K562 (cell line): ENCODE results near the gene UBE2J2. TPM values are rescaled to one million over a fixed set of nuclear protein-coding genes. Genes with fewer than 3 reads are reported as not detected.

ENCODE experiments used
- ATAC-seq: fragments of 200-7000 bp; cut with Tn5 transposase; 3 replicates; pipeline ENCODE4 v1.9.1; 2020; ENCODE audit warnings: moderate library complexity
- BruUV-seq: library from RNA; stranded (reverse); fragments of 400-500 nt; replicated peaks from 2 replicates; lab custom pipeline; 2021; lab: Mats Ljungman, UMichigan
- CTCF ChIA-PET: fragments of 300-600 bp; formaldehyde crosslinking; extraction: SDS; loops from one replicate; lab custom pipeline; 2021; ENCODE audit warnings: low intra/inter-chr PET ratio; lab: Yijun Ruan, JAX
- POLR2A ChIA-PET: fragments of 300-600, 350-650 bp; sonication (Branson Sonifier 250); formaldehyde crosslinking; extraction: SDS; loops from one replicate; lab custom pipeline; 2021; ENCODE audit warnings: antibody characterized with exemption, inconsistent platforms; lab: Yijun Ruan, JAX
- DNase-seq, 4 experiments: peaks; one replicate each; pipeline versions ENCODE4 v3.0.0 to v3.0.0-alpha.2; 2011 to 2018; ENCODE audit warnings: low spot score in 3 of 4, mixed read lengths in 3 of 4; ENCODE audit errors: extremely low read depth in 1 of 4
- FAIRE-seq: peaks from 2 replicates; lab custom pipeline; 2011; peaks lifted over from hg19 to GRCh38; lab: Jason Lieb, UNC
- H2AFZ ChIP-seq: 2 replicates; pipeline ENCODE4 v1.6.0; 2011; ENCODE audit warnings: low read depth, low read length, control low read depth, inconsistent platforms
- H3K27ac ChIP-seq: fragments of 200-600 bp; 3 replicates; pipeline ENCODE4 v1.8.0; 2011; ENCODE audit warnings: low read depth, mild to moderate bottlenecking, control low read depth, inconsistent platforms, low read length, moderate library complexity, mixed read lengths; ENCODE audit errors: extremely low read depth
- H3K27me3 ChIP-seq, 2 experiments: fragments of 300-600 bp in 1 of 2; 2 replicates in 1 of 2; 3 replicates in 1 of 2; pipeline versions ENCODE4 v1.6.0 to v1.8.0; 2011; ENCODE audit warnings: inconsistent platforms in 2 of 2, low read length in 2 of 2, mild to moderate bottlenecking in 1 of 2, mixed read lengths in 1 of 2, moderate library complexity in 1 of 2; ENCODE audit not compliant: control insufficient read depth in 2 of 2, insufficient read depth in 2 of 2
- H3K36me3 ChIP-seq: fragments of 300-600 bp; 3 replicates; pipeline ENCODE4 v1.8.0; 2011; ENCODE audit warnings: mild to moderate bottlenecking, low read length, inconsistent platforms; ENCODE audit not compliant: control insufficient read depth, insufficient read depth
- H3K4me1 ChIP-seq, 2 experiments: fragments of 200-600 bp in 1 of 2; replicated peaks in 1 of 2; 2 replicates in 1 of 2; 3 replicates in 1 of 2; pipeline versions ENCODE4 v1.5.1 to v1.8.0; 2011; ENCODE audit warnings: inconsistent platforms in 2 of 2, low read length in 2 of 2, mild to moderate bottlenecking in 1 of 2, mixed read lengths in 1 of 2, moderate library complexity in 1 of 2; ENCODE audit not compliant: control insufficient read depth in 2 of 2, insufficient read depth in 2 of 2
- H3K4me2 ChIP-seq: 2 replicates; pipeline ENCODE4 v1.6.1; 2011; ENCODE audit warnings: low read length, control low read depth, inconsistent platforms, mixed read lengths; ENCODE audit not compliant: insufficient read depth
- H3K4me3 ChIP-seq: fragments of 200-600 bp; sonication (generic), shearing (Covaris generic); 2 replicates; pipeline ENCODE4 v1.5.1; 2016; ENCODE audit warnings: control low read depth, inconsistent platforms
- H3K79me2 ChIP-seq: fragments of 200-600 bp; 3 replicates; pipeline ENCODE4 v1.8.0; 2011; ENCODE audit warnings: low read length, inconsistent platforms; ENCODE audit not compliant: control insufficient read depth, insufficient read depth
- H3K9ac ChIP-seq, 2 experiments: 2 replicates each; pipeline versions ENCODE4 v1.6.0 to v1.6.1; 2011; ENCODE audit warnings: low read depth in 2 of 2, low read length in 2 of 2, control low read depth in 1 of 2, inconsistent platforms in 1 of 2, mild to moderate bottlenecking in 1 of 2, mixed read lengths in 1 of 2; ENCODE audit not compliant: insufficient read depth in 1 of 2
- H3K9me1 ChIP-seq: one replicate; pipeline ENCODE4 v1.6.0; 2011; ENCODE audit warnings: inconsistent platforms, mild to moderate bottlenecking, low read length, moderate library complexity; ENCODE audit not compliant: control insufficient read depth, insufficient read depth
- H3K9me3 ChIP-seq: replicated peaks from 2 replicates; pipeline ENCODE4 v1.5.1; 2011; ENCODE audit warnings: low read depth, low read length, inconsistent platforms; ENCODE audit not compliant: control insufficient read depth, insufficient read depth
- H4K20me1 ChIP-seq: replicated peaks from 2 replicates; pipeline ENCODE4 v1.6.1; 2011; ENCODE audit warnings: low read length, inconsistent platforms, mixed read lengths; ENCODE audit not compliant: control insufficient read depth, insufficient read depth
- BRF1 ChIP-seq: IDR thresholded peaks from 3 replicates; pipeline ENCODE4 v1.6.1; 2011; ENCODE audit warnings: borderline replicate concordance, mild to moderate bottlenecking; ENCODE audit not compliant: insufficient read length; ENCODE audit errors: extremely low read depth
- CHD1 ChIP-seq: fragments of 200-600 bp; sonication (generic); IDR thresholded peaks from one replicate; pipeline ENCODE4 v1.6.1; 2012; ENCODE audit warnings: mild to moderate bottlenecking, moderate library complexity, low read length, inconsistent platforms
- DIDO1 ChIP-seq: fragments of 450-650 bp; IDR thresholded peaks from 2 replicates; pipeline ENCODE4 v1.6.1; 2016; ENCODE audit warnings: low read depth, missing biosample characterization, missing genetic modification characterization
- FUS ChIP-seq: fragments of 200-400 bp; formaldehyde crosslinking; optimal IDR thresholded peaks from 2 replicates; pipeline ENCODE3; 2017; ENCODE audit warnings: low read depth, low read length
- PHF21A ChIP-seq: fragments of 450-650 bp; IDR thresholded peaks from 2 replicates; pipeline ENCODE4 v1.6.1; 2017; ENCODE audit warnings: low read depth, borderline replicate concordance
- RBM15 ChIP-seq: fragments of 200-400 bp; formaldehyde crosslinking; IDR thresholded peaks from 2 replicates; pipeline ENCODE4 v1.6.1; 2018; ENCODE audit warnings: mild to moderate bottlenecking, low read length, moderate library complexity; ENCODE audit not compliant: insufficient read depth
- SIX5 ChIP-seq, 2 experiments: IDR thresholded peaks; 2 replicates each; pipeline ENCODE4 v1.6.1; 2011; ENCODE audit warnings: low read length in 2 of 2, borderline replicate concordance in 1 of 2, low read depth in 1 of 2, mild to moderate bottlenecking in 1 of 2, moderate library complexity in 1 of 2; ENCODE audit not compliant: insufficient read depth in 1 of 2
- XRCC5 ChIP-seq: fragments of 200-400 bp; formaldehyde crosslinking; IDR thresholded peaks from 2 replicates; pipeline ENCODE4 v1.6.1; 2017; ENCODE audit warnings: low read depth, mild to moderate bottlenecking, low read length
- ZNF175 ChIP-seq: fragments of 200-800 bp; sonication (Bioruptor generic); IDR thresholded peaks from 2 replicates; pipeline ENCODE4 v1.6.1; 2016; ENCODE audit warnings: low read depth, mild to moderate bottlenecking, missing genetic modification characterization, missing compliant biosample characterization
- ZNF551 ChIP-seq: fragments of 250-450 bp; sonication (Bioruptor Pico); IDR thresholded peaks from 2 replicates; pipeline ENCODE4 v1.5.0; 2021; ENCODE audit warnings: mild to moderate bottlenecking, moderate library complexity
- ZNF668 ChIP-seq: fragments of 250-450 bp; sonication (Bioruptor Pico); IDR thresholded peaks from 2 replicates; pipeline ENCODE4 v1.8.0; 2022; ENCODE audit warnings: mild to moderate bottlenecking, inconsistent platforms
- ZNF695 ChIP-seq: fragments of 450-650 bp; formaldehyde crosslinking; IDR thresholded peaks from 2 replicates; pipeline ENCODE4 v1.4.0; 2020; ENCODE audit warnings: mild to moderate bottlenecking, moderate library complexity
- ZNF76 ChIP-seq: fragments of 250-450 bp; sonication (Bioruptor Pico); IDR thresholded peaks from 2 replicates; pipeline ENCODE4 v1.4.0; 2020; ENCODE audit warnings: mild to moderate bottlenecking, moderate library complexity, borderline replicate concordance
- ZNF766 ChIP-seq: fragments of 200-800 bp; sonication (Bioruptor generic); conservative IDR thresholded peaks from 2 replicates; pipeline ENCODE4 v1.6.1; 2016; ENCODE audit warnings: missing genetic modification characterization, missing compliant biosample characterization
- WGBS: fragments of 100-300 bp; shearing (Covaris generic); methylation state at CpG from one replicate; pipeline ENCODE4 v1.1.6; 2016; ENCODE audit warnings: low coverage, mixed read lengths; ENCODE audit not compliant: insufficient coverage; ENCODE audit errors: missing lambda C conversion rate; 5-methylcytosine and 5-hydroxymethylcytosine counted together
- in situ Hi-C: fragments of 300-500 bp; cut with MboI; formaldehyde crosslinking; loops from 4 replicates; pipeline ENCODE4 v1.15.0; 2018; ENCODE audit warnings: inconsistent platforms, mixed read lengths
- intact Hi-C: fragments of 100-400 bp; cut with micrococcal nuclease; formaldehyde crosslinking; loops from 2 replicates; pipeline ENCODE4 v1.14.2; 2022
- polyA plus RNA-seq, 8 experiments: library from polyadenylated mRNA; depleted of rRNA in 4 of 8; stranded (reverse) in 5 of 8; unstranded in 3 of 8; fragments of >200 nt; fragmentation: Nextera tagmentation in 2 of 8; fragmentation: Illumina TruSeq in 1 of 8; extraction: Ambion mirVana in 2 of 8; extraction: Trizol in 1 of 8; gene quantifications; 2 replicates each; pipeline versions ENCODE4 v1.2.1 to v1.2.3, GENCODE V29; 2011 to 2014; ENCODE audit warnings: inconsistent platforms in 1 of 8, missing spikeins in 1 of 8
- total RNA-seq, 7 experiments: library from RNA; depleted of rRNA in 6 of 7; stranded (reverse); fragments of >200 nt in 6 of 7; fragmentation: Illumina TruSeq in 2 of 7; extraction: Trizol in 2 of 7; gene quantifications; 2 replicates each; pipeline versions ENCODE4 v1.2.1 to v1.2.3, GENCODE V29; 2011 to 2021; ENCODE audit warnings: low replicate concordance in 1 of 7
- TF ChIP-seq, protein P1 (sequence below): fragments of 200-800 bp; sonication (Bioruptor generic); IDR thresholded peaks from 2 replicates; pipeline ENCODE4 v1.6.1; 2017; ENCODE audit warnings: missing genetic modification characterization, missing compliant biosample characterization
- TF ChIP-seq, protein P2 (sequence below): fragments of 250-450 bp; sonication (Bioruptor Pico); IDR thresholded peaks from 2 replicates; pipeline ENCODE4 v1.9.0; 2021; ENCODE audit warnings: mild to moderate bottlenecking, inconsistent platforms
- TF ChIP-seq, protein P3 (sequence below): fragments of 250-450 bp; sonication (Bioruptor Pico); IDR thresholded peaks from 2 replicates; pipeline ENCODE4 v1.9.0; 2021; ENCODE audit warnings: mild to moderate bottlenecking
- TF ChIP-seq, protein P4 (sequence below): sonication (generic); IDR thresholded peaks from 2 replicates; pipeline ENCODE4 v1.6.1; 2016

The UBE2J2 gene
- total and polyA plus RNA-seq, 9 of the 15 experiments (the other 6 are each of a cell fraction or from before 2014, with no cell fraction given): 0.93 to 112 (median 75.5) TPM

DNA sequence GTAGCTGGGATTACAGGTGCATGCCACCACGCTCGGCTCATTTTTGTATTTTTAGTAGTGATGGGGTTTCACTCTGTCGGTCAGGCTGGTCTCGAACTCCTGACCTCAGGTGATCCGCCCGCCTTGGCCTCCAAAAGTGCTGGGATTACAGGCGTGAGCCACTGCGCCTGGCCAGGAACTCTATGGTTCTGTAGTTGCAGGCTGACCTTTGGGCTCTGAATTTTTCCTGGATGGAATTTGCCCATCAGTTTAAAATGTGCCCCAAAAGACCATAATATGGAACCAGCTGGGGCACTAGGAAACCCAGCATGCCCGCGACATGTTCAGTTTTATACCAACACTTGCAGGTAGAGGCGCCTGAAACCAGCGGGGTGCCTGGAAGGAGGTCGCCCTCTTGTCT, 5.0 kb upstream of the UBE2J2 start (continued):
- TF ChIP-seq ZNF668 (no peak), ZNF175 (CRISPR knock-in tag) (no peak), ZNF695 (CRISPR knock-in tag) (no peak), CHD1 (no peak), XRCC5 (no peak), ZNF551 (CRISPR knock-in tag) (no peak)
- TF ChIP-seq, protein P1, sequence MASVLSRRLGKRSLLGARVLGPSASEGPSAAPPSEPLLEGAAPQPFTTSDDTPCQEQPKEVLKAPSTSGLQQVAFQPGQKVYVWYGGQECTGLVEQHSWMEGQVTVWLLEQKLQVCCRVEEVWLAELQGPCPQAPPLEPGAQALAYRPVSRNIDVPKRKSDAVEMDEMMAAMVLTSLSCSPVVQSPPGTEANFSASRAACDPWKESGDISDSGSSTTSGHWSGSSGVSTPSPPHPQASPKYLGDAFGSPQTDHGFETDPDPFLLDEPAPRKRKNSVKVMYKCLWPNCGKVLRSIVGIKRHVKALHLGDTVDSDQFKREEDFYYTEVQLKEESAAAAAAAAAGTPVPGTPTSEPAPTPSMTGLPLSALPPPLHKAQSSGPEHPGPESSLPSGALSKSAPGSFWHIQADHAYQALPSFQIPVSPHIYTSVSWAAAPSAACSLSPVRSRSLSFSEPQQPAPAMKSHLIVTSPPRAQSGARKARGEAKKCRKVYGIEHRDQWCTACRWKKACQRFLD (CRISPR knock-in tag): no peak
- TF ChIP-seq, all 486 proteins: peak for 0

DNA sequence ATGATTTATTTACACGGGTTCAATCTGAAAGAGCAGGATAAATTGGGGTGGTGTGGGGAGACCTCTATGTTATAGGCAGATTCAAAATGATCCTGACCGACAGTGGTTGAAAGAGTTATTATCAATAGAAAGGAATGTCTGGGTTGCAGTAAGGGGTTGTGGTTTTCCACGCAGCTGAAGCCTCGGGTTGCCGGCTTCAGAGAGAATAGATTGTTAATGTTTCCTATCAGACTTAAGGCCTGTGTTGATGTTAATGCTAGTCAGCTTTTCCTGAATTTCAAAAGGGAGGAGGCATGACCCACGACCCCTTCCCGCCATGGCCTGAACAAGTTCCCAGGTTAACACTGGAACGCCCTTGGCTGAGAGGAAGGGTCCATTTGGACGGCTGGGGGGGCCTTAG, 2.2 kb upstream of the UBE2J2 start:
- no peak overlapping the region for H3K27ac ChIP-seq
- intact Hi-C loops (no loop called here), in situ Hi-C loops (no loop called here)
- CTCF ChIA-PET: no interaction called here
- no peak overlapping the region for H3K9ac ChIP-seq
- H3K27me3 ChIP-seq: no peaks in the 10 kb centered on the region
- POLR2A ChIA-PET: interaction anchor here (2.0 kb wide), 1 partner anchor 10 kb away, joined by 6 read pairs; no protein-coding TSS in a partner anchor
- H3K9me3 ChIP-seq: no peaks in the 10 kb centered on the region
- H3K36me3 ChIP-seq: peaks cover 16% of the 10 kb centered on the region
- no peak for FAIRE-seq
- H3K4me2 ChIP-seq: no peak overlapping the region
- 39% methylated on average over 9 of the region's 9 CpGs for WGBS
- no peak overlapping the region for H3K4me3 ChIP-seq
- H2AFZ ChIP-seq: no peak overlapping the region
- H4K20me1 ChIP-seq: peaks cover 18% of the 10 kb centered on the region
- peaks cover 7% of the 10 kb centered on the region for H3K9me1 ChIP-seq
- DNase-seq: no peak
- H3K4me1 ChIP-seq: peaks cover 15 to 48% of the 10 kb centered on the region in 2 experiments; a peak in 4 of 5 replicates
- peaks cover 35% of the 10 kb centered on the region for H3K79me2 ChIP-seq
- TSS peak; percentile 47 for BruUV-seq
- ATAC-seq: no peak
- TF ChIP-seq PHF21A (no peak), ZNF766 (CRISPR knock-in tag) (no peak), DIDO1 (no peak), FUS (no peak), RBM15 (no peak), ZNF76 (CRISPR knock-in tag) (no peak), SIX5 (IDR thresholded peaks at IDR 0.05; ENCODE audit: borderline replicate concordance in 1 of 2, insufficient read depth in 1 of 2, low read depth in 1 of 2, low read length in 2 of 2) (no peak), BRF1 (no peak)
- TF ChIP-seq, protein P2, sequence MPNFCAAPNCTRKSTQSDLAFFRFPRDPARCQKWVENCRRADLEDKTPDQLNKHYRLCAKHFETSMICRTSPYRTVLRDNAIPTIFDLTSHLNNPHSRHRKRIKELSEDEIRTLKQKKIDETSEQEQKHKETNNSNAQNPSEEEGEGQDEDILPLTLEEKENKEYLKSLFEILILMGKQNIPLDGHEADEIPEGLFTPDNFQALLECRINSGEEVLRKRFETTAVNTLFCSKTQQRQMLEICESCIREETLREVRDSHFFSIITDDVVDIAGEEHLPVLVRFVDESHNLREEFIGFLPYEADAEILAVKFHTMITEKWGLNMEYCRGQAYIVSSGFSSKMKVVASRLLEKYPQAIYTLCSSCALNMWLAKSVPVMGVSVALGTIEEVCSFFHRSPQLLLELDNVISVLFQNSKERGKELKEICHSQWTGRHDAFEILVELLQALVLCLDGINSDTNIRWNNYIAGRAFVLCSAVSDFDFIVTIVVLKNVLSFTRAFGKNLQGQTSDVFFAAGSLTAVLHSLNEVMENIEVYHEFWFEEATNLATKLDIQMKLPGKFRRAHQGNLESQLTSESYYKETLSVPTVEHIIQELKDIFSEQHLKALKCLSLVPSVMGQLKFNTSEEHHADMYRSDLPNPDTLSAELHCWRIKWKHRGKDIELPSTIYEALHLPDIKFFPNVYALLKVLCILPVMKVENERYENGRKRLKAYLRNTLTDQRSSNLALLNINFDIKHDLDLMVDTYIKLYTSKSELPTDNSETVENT (CRISPR knock-in tag): no peak
- TF ChIP-seq, protein P3, sequence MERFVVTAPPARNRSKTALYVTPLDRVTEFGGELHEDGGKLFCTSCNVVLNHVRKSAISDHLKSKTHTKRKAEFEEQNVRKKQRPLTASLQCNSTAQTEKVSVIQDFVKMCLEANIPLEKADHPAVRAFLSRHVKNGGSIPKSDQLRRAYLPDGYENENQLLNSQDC (CRISPR knock-in tag): no peak
- TF ChIP-seq, protein P4, sequence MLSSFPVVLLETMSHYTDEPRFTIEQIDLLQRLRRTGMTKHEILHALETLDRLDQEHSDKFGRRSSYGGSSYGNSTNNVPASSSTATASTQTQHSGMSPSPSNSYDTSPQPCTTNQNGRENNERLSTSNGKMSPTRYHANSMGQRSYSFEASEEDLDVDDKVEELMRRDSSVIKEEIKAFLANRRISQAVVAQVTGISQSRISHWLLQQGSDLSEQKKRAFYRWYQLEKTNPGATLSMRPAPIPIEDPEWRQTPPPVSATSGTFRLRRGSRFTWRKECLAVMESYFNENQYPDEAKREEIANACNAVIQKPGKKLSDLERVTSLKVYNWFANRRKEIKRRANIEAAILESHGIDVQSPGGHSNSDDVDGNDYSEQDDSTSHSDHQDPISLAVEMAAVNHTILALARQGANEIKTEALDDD: no peak
